CD4-positive, alpha-beta T cell treated with Interferon alpha-2 for 1 hour (primary cell): ENCODE results near the gene GRPEL2.

Experiments
- DNase-seq, 2 donors: peaks; one replicate each; pipeline ENCODE4 v3.0.0-alpha.2; 2020 to 2022

GRPEL2 gene, protein sequence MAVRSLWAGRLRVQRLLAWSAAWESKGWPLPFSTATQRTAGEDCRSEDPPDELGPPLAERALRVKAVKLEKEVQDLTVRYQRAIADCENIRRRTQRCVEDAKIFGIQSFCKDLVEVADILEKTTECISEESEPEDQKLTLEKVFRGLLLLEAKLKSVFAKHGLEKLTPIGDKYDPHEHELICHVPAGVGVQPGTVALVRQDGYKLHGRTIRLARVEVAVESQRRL

DNA sequence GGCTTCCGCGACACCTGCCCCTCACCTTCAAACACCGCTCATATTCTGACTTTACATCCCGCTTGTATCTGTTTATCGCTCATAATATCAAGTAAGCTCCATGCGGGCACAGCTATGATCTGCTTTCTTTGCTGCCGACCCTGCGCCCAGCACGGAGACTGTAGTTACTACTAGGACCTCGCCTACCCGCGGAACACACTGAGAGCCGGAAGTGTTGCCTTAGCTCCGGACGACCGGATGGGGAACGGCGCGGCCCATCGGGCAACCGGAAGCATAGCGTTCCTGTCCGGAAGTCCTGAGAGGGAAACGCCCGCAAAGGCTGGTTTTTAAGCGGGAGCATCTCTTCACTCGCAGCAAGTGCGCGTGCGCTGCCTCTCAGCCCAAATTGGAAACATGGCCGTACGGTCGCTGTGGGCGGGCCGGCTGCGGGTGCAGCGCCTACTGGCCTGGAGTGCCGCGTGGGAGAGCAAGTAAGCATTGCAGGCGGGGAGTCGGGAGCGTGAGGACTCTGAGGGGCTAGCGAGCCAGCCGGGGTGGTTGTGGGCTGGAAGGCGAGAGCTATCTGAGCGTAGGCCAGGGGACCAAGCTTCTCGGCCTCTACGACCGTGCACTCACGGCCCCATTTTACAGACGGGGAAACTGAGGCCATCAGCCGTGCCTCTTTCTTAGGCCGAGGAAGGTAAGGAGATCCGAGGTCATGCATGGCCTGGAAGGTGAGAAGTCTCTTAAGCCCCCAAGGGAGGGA is at the start of gene GRPEL2:
Gene GRPEL2, plus strand, starts transcription at position 353 of the 745 bp plus-strand sequence. Its CDS starts 41 bp downstream, at position 394.
- DNase-seq = peak; percentile 89 to 91

DNA sequence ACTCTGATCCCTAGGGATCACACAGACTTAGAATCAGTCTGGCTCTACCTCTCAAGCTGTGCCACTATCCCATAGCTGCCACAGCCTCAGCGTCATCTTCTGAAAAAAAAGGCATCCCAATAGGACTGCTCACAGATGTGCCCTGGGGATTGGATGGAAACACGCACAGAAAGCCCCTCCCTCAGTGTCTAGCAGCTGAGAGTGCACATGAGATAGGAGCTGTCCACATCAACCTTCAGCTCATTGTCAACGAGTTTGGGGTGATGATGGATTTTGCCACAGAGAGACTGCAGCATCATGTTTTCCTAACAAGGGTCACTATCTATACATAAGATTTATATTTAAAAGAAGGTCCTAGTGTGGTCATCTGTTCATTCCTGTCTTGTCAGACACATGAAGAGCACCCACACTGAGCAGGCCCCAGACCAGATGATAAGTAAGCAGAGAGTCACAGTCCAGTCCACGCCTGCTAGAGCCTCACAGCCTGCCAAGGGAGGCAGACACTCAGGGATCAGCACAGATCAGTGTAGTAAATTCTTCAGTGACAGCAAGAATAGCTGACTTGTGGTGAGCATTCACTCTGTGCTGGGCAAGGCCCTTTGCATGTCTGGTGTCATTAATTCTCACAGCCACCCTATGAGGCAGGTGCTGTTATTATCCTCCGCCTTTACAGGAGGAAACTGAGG is 47.8 kb upstream of the GRPEL2 start:
- no peak for DNase-seq

DNA sequence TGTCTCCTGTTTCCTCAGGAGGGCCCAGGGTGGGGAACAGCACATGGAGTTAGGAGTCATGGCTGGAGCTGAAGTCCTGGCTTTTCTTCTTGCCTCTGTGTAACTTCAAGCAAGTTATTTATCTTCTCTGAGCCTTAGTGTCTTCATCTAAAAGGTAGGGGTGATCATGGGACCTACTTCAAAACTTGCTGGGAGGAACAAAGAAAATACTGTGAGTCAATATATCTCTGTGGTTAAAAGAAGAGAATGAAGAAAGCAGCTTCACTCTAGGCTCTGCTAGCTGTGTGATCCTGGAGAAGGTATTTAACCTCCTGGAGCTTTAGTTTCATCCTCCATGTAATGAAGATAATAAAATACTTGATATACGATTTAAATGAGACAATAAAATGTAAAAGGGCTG is 47.1 kb upstream of the GRPEL2 start:
- no peak for DNase-seq

DNA sequence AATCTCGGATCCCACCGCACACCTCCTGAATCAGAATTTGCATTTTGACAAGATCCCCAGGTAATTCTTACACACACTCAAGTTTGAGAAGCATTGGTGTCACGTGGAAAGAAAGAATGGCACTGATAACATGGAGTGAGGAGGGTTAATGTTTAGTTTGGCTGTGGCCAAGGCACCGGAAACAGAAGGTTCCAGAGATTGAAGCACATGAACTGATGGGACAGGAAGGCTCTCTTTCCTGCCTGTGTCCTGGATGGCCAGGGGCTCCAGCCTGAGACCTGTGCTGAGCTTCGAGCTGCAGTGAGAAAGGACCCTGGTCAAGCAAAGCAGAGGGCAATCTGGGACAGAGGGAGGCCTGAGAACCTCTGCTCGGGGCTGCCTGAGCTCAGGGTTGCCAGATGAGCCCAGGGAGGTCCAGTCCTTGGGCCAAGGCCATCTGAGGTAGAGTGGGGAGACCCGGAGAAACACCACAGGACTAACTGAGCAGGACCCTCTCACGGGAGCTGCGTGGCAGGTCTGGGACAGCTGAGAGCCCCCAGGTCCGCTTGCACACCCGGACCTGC is 46.4 kb upstream of the GRPEL2 start:
- DNase-seq = no peak

DNA sequence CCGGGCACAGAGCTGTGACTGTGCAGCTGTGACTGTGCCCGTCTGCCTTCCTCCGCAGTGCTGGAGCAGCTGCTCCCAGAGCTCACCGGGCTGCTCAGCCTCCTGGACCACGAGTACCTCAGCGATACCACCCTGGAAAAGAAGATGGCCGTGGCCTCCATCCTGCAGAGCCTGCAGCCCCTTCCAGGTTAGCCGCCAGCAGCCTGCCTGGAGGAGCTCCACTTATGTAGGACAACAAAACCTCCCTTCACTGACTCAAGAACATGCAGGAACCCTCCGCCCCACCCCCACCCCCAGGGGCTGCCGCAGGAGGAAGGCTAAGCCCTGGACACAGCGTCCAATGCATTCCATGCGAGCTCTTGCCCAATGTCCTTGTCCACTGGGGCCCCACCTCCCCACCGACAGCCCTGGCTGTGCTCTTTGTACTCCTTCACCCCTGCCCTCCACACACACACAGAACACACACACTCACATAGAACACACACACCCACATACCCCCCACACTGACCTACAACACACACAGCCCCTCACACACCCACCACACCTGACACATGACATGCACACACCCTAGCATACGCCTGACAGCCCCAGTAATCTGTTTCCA is 45.7 kb upstream of the GRPEL2 start:
- no peak for DNase-seq

DNA sequence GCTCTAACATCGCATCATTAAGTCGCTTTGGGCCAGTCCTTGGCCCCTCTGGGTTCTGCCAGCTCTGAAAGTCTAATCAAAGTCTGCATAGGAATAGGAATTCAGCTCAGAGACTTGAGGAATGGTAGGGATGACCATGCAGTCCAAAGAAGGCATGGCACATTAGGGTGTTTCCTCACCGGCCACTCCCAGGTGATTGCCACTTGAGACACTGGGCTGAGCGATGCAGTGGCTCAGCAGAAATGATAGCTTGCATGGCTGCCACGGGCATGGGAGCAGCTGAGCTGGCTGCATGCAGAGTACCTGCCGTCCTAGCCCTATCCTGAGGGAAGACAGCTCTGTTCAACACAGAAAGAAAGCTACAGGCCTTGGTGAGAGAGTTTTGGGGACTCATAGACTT is 44.9 kb upstream of the GRPEL2 start:
- DNase-seq = no peak

DNA sequence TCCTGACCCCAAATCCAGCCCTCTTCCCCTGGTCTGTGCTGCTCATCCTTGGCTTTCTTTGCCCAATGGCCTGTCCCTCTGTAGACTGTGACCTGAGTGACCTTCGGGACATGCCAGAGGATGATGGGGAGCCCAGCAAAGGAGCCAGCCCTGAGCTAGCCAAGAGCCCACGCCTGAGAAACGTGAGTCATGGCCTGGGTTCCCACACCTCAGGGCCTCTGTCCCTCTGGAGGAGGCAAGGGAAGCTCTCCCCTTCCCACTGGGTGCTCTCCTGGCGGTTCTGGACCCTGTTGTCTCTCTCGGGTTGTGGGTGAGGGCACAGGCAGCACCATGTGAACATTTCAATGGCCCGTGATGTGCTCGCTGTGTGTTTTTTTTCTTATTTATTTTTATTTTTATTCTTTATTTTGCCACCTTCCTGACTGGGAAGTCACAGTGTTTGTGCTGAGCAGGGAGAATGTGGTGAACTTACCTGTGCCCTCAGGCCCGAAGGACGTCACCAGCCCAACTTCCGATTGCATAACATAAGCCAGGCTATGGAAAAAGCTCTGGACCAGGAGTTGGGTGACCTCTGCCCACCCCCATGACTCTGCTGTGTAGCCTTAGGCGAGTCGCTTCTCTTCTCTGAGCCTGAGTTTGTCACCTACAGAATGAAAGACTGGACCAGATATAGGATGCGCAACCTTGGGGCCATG is 44.1 kb upstream of the GRPEL2 start:
- DNase-seq = no peak

DNA sequence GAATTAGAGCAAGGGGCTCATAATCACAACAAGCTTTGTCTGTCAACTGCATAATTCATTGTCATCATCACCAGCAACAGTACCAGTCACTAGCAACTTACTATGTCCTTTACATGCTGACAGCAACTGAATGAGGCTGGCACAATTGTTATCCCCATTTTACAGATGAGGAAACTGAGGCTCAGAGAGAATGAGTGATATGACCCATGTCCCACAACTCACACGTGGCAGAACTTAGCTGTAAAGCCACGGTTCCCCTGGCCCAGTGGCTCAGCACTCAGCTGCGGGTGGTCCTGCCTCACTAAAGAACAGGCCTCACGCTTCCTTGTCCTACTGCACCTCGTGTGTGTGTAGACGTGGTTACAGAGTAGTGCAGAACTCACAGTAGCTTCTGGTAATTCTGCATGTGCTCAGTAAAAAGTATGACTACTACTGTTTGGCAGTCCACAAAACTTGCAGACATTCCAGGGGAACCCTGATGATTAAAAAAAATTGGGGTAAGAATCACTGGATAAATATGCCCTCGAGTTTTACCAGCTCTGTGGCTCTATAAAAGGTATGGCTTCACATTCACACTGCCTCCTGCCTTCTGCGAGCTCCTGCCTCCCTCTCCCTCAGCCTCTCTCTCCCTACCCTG is 43.4 kb upstream of the GRPEL2 start:
- DNase-seq = no peak

DNA sequence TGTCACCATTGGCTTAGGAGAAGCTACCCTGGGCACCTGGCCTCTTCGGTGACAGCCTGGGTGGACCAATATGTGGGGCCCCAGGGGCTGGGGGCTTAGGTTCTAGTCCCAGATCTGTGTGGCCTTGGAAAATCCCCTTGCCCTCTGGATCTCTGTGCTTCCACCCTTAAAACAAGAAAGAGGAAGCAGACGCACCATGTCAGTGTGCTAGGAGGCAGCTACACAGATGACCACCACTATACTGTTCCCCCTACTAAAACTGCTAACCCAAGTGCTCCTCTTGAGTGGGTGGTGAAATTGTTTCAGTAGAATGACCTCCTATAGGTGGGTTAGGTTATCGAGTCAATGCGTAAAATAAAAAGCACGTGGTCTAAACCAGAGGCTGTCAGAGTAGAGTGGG is 42.7 kb upstream of the GRPEL2 start:
- DNase-seq = no peak

DNA sequence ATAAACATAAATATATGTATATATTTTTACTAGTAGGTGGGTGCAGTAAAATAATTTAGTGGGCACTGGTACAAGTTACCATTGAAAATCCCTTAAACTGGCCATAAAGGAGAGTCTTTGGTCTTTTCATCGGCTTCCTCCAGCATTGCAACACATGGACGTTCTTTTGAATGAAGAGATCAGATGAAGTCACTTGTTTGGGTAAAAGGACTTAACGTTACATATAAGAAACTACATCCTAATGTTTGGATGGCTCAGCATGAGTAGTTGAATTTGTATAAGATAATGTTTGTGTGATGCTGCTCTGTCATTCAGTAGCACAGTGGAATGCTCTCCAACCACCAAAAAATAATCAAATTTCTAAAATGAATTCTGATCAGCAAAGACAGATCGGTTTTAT is 42.1 kb upstream of the GRPEL2 start:
- DNase-seq = no peak

DNA sequence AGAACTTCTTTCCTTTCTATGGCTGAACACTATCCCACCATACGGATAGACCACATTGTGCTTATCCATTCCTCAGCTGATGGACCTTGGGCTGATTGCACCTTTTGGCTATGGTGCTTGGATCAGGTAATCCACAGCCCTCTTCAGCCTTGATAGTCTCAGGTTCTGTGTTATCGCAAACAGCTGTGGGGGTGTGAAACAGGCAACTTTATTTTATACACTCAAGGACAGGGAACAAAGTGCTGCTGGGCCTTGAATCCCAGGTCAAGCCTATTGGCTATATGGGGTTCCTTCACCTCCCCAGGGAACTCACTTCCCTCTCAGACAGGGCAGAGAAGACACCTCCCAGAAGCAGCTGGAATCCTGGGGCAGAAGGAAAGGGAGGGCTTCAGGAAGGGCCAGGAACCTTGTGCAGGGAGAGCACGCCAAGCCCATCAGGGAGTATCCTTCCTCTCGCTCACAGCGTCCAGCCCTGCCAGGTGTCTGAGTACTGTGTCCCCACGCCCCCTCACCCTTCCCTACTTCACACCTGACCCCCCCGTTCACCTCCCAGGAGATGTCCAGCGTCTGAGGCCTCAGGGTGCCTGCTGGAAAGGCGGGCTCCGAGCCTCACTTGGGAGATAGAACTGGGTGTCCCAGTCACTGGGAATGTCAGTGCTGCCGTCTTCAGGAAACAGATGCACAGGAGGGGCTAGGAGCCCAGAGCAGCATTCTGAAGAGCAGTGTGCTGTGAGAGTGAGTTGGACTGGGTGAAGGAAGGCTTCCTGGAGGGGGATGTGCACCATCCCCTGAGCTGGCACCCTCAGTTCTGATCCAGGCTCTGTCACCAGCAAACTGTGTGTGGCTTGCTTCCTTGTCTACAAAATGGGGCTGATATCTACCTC is 40.9 kb upstream of the GRPEL2 start:
- DNase-seq = no peak

DNA sequence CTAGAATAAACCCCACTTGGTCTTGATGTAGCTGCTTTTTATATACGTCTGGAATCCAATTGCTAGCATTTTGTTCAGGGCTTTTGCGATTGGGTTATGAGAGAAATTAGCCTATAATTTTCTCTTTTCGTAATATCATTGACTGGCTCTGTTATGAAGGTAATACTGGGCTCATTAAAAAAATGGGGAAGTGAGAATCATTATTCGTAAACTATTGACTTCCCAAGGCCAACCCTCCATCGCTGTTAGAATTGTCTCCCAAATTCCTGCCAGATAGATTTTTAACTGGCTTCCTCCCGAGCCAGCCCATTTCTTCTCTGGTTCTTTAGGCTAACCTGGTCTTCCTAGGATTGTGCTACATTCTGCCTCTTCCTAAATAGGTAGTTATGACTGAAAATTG is 35.9 kb upstream of the GRPEL2 start:
- no peak for DNase-seq

DNA sequence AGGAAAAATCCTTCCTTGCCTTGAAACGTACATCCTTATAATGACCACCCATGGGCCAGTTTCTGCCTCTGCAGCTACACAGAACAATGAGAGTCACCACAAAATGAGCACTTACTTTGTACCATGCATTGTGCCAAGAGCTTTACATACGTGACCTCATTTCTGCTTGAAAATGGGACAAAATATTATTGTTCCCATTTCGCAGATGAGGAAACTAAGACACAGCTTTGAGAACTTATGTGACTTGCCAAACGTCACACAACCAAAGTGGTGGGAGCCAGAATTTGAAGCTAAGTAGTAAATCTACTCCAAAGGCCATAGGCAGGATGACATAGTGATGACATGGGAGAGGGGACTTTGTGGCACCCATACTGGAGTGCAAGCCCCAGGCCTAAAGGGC is 34.8 kb upstream of the GRPEL2 start:
- no peak for DNase-seq

DNA sequence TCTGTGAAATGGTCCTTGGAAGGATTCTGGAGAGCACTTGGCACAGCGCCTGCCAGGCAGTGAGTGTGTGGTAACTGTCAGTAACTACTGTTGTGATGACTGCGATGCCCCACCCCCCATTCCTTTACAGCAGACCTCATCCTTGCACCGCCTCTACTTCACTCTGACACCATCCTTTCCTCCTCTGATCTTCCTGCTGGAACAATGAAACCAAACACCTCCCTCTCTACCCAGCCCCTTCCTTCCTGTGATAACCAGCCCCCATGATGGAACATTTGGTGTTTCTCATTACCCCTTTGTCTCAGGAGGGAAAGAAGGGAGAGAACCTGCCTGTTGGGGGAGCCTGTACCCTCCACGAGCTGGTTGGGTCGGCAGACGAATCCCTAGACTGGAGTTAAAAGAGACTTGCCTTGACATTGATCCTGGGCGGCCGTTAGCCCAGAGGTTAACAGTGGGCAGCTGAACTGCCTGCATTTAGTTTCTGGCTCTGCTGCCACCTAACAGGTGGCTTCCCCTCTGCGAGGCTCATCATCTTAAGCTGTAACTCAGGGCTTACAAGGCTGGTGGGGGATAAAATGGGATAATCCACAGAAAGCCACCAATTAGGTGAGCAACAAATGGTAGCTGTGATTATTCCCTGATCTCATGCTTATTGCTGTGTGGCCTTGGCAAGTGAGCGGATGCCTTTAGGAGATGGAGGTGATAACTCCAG is 34.2 kb upstream of the GRPEL2 start:
- no peak for DNase-seq

DNA sequence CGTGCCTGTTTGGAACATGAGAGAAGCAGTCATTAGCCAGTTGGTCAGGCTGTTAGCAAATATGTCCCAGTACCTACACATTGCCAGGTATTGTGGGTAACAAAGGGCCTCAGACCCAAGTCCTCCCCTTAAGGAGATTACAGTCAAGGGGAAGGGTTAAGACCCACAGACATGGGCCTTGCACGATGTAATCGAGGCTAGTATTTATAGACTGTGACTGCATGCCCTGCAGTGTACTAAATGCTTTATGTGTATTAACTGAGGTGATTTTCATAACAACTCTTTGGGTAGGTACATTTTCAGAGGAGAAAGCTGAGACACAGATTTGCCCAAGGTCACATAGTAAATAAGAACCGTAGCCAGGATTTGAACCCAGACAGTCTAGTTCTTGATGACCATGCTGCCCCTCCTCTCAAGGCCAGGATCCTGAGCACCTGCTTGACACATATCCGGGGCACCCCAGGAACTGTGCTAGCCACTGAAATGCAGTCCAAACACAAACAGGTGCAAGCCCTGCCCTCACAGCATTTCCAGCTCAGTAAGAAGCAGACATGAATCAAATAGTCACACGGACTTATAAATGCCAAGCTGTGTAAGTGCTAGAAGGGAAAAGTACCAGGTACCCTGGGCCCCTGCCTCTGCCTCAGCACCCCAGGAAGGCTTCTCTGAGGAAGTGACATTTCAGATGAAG is 32.0 kb upstream of the GRPEL2 start:
- no peak for DNase-seq

DNA sequence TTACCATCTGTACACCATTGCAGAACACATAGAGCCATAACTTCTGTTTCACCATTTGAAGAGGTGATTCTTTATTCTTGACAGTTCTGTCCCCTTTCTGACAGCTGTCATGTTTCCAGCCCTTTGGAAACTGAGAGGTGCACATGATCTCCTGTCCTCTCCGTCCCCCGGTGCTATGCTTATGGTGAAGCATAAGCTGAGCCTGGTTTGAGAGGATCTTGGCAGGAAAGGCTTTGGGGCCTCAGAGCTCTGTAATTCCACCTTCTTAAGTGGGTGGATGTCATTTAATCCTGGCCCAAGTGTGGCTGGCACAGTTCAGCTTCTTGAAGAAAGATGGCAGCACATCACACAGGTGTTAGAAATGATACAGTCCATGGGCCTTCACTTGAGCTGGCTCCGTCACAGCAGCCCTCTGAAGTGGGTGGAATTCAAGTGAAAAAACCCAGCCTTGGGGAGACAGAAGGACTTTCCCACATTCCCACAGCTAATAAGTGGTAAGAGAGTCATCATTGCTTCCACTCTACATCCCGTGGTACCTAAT is 30.7 kb upstream of the GRPEL2 start:
- no peak for DNase-seq

DNA sequence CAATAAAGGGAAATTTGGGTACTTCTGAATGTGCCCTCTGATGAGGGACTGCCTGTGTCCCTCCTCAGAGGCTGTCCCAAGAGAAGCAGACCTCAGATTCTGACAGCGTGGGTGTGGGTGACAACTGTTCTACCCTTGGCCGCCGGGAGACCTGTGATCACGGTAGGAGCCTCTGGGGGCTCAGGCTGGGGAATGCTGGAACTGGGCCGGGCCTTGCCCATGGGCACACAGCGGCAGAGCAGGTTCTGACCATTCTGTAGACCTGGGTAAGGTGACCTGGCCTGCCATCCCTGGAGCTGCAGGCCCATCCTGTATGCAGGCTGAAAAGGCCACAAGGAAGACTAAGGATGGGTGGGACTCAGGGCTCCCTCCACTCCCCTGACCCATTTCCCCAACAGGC is 29.5 kb upstream of the GRPEL2 start:
- DNase-seq = no peak

DNA sequence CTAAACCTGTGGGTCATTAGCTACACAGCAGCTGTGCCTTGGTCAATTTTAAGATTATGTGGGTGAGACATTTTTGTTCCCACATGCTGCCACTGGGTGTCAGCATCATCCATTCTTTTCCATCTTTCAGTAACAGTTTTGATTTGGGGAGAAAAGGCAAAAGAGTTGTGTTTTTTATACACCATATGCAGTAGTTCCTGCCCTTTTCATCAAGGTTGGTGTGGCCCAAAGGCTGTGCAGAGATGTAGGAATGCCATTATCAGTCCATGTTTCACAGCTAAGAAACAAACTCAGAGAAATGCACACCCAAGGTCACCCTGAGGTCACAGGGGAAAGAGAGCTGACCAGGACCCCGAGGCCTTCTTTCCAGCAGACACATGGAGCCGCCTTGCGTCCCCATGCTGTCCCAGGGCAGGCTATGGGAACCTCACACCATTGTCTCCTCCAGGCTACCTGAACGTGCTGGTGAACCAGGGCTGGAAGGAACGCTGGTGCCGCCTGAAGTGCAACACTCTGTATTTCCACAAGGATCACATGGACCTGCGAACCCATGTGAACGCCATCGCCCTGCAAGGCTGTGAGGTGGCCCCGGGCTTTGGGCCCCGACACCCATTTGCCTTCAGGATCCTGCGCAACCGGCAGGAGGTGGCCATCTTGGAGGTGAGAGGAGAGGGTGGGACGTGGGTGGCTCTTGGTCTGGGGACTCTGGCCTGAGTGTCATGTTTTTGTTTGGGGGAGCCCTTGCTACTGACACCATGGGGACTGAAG is 27.8 kb upstream of the GRPEL2 start:
- peak; percentile 30 to 66 for DNase-seq

DNA sequence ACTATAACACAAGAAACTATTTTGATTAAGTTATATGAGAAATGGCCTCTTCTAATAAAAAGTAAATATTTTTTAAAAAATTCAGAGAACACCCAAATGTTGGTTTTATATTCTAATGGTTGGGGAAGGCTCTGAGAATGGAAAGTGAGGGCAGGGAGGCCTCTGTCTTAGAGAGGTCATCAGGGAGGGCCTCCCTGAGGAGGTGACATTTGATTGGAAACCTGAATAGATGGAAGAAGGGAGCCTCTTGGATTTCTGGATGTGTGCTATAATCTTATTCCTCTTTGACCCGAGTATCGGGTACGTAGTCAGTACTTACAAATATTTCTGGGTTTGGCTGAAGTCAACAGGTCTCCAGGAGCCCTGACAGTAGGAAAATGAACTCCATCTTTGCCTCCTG is 26.1 kb upstream of the GRPEL2 start:
- no peak for DNase-seq
